Hematopoietic multipotent progenitor cell treated with erythropoietin and hydrocortisone succinate and interleukin-3 and kit ligand, for 6 days (in vitro differentiated cells): ENCODE results near the gene HERC6.
"Not testable (repeated sequence)": the region's sequence is repeated elsewhere in the genome, so short reads cannot be mapped to it uniquely, and the experiment has no call there.

ENCODE experiments used
- DNase-seq: peaks from one replicate; pipeline ENCODE4 v3.0.0-alpha.2; 2015

The HERC6 gene

DNA sequence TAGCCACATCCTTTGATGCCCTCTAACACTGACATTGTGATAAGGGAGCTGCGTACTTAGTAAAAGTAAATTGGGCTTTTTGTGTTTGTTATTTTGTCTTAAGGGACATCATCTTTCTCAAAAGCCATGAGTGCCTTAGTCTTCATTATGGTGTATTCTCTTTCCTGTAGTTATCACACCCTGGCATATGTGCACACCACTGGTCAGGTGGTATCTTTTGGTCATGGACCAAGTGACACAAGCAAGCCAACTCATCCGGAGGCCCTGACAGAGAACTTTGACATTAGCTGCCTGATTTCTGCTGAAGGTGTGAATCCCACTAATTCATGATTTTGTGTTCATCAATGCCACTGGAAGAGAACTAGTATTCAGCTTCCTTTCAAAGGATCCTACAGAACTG lies 18.0 kb downstream of the HERC6 start:
- peak; percentile 38 for DNase-seq

DNA sequence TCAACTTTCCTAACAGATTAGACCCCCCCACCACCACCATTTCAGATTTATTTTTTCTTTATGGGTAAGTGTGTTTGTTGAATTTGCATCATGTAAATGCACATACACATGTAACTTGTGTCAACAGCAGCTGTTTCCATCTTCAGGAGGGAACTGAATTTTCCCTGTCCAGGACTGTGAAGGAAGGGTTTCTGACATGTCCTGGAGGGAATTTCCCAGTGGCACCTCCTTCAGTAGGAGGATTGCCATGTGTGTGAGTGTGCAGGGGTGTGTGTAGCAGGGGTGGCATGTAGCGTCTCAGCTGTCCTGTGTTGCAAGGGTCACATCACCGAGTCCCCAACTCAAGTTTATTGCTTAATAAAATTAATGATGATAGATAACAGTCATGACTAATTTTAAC lies 19.7 kb downstream of the HERC6 start:
- no peak for DNase-seq

DNA sequence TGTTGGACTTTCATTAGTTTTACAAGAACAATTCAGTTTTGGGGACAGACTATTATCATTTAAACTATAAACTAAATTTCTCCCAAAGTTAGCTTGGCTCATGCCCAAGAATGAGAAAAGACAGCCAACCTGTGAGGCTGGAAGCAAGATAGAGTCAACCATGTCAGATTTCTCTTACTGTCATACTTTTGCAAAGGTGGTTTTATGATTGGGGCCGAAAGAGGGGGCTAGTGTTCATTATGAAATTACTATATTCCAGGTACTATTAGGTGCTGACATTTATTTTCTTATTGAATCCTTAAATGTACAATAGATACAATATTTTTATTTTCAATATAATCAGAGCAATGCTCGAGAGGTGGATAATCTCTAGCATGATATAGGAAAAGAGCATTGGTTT lies 30.6 kb downstream of the HERC6 start:
- DNase-seq = no peak

DNA sequence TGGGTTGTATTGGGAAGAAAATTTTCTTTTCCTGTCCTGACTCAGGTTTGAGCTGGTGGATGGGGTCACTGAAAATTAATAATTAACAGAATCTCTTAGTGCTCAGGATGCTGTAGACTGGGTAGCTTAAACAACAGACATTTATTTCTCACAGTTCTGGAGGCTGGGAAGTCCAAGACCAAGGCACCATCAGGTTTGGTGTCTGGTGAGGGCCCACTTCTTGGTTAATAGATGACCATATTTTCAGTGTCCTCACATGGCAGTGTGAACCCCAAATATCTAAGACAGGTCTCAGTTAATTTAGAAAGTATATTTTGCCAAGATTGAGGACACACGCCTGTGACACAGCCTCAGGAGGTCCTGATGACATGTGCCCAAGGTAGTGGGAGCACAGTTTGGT lies 31.1 kb downstream of the HERC6 start:
- DNase-seq = no peak

DNA sequence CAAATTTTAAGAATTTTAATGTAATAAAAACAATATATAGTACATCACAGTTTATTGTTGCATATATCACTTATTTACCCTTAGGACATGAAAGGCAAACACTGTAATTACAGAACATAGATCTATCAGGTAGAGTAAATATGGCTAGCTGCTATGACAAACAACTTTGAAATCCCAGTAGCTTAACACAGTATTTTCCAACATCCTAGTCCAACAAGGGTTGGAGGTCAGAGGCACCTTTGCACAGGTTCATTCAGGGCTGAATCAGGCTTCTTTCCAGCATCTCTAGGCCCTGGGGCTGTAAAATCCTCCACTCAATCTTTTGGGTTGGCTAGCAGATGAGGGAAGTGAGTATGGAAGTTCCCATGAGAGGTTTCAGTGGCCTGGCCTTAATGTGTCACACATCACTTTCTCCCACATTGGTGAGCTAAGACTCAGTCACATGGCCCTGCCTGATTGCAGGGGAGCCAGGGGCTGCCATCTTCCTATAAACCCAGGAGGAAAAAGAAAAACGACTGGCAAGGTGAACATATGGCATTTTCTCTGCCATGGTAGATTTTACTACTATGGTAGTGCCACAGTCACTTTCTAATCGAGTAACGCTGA lies 32.9 kb downstream of the HERC6 start:
- DNase-seq = no peak

DNA sequence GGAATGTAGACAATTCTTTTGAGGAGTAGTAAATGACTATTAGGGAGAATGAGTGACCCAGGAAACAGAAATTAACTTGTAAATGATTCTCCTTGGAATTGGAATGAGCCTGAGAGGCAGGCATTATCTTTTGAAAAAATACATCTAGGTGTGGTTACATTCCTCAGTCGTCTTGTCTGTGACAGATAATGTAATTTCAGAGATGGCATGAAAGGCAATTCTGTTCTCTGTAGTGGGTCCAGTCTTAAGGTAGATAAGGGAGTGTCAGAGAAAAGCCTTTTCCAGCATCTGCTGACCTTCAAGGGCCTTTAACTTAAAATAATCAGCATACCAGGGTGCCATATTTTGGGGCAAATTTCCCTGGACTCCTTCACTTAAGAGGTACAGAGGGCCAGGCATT lies 35.1 kb downstream of the HERC6 start:
- DNase-seq = peak; percentile 61

DNA sequence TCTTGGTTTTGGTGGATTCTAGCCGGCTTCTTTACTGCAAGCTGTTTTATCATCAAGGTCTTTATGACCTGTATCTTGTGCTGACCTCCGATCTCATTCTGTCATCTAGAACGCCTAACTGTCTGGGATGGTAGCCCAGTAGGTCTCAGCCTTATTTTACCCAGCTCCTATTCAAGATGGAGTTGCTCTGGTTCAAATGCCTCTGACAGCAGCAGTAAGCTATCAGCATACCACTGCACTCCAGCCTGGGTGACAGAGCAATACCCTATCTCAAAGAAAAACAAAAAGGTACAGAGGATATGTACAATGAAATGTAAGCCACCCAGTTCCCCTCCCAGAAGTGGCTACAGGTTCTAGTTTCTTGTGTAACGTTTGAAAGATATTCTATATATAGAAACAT lies 36.1 kb downstream of the HERC6 start:
- no peak for DNase-seq

DNA sequence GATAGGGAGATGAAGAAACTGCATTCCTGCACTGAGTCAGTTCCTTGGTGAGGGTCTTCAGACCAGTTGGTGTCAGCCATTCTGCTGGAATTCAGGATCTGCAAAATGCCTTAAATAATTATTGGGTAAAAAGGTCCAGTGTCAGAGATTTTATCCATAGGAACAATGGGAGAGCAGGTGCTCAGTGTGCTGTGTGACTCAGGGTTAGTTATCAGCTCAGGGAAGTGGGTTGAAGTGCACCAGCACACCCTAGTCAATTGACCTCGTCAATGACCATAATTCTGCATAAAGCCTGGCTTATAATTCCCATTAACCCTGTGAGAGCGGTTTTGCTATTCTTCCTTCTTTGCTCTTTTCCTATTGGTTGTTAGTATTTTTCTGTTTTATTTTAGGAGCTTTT lies 37.3 kb downstream of the HERC6 start:
- no peak for DNase-seq

DNA sequence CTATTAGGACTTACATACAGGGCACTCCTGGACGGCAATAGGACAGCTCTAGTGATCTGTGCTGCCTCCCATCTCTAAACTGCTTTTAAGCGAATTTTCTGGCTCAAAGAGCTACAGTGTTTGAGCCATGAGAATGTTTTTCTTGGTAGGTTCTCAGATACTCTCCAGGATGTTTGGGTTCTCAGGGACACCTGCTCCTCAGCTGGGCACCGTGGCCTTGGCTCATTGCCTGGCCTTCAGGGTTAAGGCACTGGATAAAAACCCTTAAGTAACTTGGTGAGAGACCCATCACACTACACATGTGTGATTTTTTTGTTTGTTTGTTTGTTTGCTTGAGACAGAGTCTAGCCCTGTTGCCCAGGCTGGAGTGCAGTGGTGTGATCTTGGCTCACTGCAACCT lies 39.8 kb downstream of the HERC6 start:
- no peak for DNase-seq

DNA sequence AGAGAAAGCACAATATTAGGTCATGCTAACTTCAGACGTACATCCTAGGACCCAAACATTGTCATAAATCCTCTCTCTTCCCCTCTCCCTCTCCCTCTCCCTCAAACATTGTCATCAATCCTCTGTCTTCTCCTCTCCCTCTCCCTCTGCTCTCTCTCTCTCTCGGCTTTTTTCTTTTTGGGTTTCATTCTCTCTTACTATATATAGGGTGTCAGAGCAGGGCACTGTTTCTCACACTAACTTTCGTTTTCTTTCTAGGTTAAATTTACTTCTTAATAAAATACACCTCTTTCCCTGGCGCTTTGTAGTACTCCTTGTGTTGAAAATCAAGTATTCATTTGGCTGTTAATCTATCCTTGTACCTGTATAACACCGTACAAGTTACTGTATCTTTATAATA lies 41.2 kb downstream of the HERC6 start:
- no peak for DNase-seq

DNA sequence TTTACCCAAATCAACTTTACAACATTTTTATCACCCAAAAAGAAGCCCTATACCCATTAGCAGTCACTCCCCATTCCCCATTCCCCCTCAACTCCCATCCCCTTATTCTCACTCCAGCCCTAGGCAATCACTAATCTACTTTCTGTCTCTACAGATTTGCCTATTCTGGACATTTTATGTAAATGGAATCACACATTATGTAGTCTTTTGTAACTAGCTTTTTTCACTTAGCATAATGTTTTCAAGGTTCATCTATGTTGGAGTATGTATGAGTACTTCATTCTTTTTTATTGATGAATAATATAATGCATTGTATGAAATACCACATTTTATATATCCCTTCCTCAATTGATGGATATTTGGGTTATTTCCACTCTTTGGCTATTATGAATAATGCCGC lies 42.2 kb downstream of the HERC6 start:
- DNase-seq = no peak

DNA sequence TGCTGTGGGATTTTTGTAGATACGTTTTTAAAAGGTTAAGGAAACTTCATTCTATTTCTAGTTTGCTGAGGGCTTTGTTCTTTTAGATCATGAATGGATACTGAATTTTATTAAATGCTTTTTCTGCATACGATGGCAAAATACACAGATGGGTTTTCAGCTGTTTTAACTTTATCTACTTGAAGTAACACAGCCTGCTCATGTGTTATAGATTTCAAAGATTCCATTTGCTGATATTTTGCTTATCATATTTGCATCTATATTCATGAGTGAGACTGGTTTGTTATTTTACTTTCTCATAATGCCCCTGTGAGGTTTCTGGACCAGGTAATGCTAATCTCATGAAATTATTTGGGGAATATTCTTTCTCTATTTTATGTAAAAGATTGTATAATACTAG lies 43.8 kb downstream of the HERC6 start:
- no peak for DNase-seq

DNA sequence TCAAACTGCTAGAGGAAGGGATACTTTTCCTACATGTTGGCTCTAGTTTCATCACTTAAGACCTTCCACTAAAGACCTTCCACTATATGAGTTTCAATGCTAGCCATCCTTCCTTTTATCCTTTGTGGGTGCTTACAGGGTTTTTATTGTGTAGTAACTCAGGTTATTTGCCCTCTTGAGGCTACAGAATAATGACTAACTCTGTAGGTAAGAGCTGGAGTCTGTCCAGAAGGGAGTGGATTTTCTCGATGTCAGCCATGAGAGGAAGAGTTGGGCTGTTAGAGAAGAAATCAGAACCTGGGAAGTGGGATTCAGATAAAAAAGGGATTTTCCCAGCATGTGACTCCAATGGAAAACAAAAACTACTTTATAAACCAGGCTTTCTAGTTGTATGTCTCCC lies 50.7 kb downstream of the HERC6 start:
- DNase-seq = no peak

DNA sequence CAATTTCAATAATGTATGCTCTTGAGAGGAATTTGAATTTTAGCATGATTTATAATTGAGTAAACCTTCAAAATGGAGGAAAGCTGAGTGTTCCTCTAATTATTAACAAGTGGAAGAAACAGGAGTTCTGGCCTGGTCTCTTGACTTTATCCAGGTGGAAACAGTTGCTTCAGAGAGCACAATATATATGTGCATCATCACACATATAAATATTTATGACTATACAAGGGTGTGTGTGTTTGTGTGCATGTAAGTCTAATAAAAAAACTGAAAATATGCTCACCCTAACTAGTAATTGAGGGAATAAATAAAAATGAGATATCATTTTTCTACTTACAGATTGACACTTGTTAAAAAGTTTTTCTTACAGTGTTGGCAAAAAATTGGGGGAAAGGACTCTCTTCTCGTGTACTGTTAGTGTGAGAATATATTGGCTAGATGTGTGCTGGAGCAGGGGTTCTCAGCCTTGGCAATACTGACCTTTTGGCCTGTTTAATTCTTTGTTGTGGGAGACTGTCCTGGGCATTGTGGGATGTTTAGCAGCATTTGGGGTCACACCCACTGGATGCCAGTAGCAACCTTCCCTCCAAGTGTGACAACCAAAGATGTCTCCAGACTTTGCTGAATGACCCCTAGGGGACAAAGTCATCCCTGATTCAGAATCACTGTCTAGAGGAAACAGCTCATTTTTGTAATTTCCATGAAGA lies 57.5 kb downstream of the HERC6 start:
- DNase-seq = no peak

DNA sequence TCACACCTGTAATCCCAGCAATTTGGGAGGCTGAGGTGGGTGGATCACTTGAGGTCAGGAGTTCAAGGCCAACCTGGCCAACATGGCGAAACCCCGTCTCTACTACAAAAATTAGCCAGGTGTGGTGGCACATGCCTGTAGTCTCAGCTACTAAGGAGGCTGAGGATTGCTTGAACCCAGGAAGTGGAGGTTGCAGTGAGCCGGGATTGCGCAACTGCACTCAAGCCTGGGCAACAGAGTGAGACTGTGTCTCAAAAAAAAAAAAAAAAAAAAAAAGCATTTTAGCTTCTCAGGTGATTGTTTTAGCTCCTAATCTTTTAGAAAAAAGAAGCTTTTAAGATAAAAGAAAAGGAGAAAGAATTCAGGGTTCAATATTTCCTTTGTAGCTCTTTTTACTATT lies 59.2 kb downstream of the HERC6 start:
- not testable (repeated sequence) for DNase-seq

DNA sequence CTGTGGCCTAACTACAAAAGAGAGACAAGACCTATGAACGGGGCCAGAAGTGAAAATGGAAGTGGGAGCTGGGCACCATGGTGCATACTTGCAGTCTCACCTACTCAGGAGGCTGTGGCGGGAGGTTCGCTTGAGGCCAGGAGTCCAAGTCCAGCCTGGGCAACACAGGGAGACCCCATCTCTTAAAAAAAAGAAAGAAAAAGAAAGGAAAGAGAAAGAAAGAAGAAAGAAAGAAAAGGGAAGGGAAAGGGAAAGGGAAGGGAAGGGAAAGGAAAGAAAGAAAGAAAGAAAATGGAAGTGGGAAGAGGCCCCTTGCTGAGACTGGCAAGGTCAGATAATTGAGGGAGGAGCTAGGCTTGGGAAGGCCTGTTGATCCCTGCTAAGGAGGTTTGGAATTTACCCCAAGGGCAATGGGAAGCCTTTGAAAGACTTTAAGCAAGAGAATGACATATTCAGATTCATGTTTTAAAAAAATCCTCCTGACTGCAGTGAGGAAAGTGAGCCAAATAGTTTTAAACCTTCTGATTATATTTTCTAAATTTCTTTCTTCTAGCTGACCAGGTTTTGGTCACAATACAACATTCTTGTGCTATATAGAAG lies 60.6 kb downstream of the HERC6 start:
- no peak for DNase-seq

DNA sequence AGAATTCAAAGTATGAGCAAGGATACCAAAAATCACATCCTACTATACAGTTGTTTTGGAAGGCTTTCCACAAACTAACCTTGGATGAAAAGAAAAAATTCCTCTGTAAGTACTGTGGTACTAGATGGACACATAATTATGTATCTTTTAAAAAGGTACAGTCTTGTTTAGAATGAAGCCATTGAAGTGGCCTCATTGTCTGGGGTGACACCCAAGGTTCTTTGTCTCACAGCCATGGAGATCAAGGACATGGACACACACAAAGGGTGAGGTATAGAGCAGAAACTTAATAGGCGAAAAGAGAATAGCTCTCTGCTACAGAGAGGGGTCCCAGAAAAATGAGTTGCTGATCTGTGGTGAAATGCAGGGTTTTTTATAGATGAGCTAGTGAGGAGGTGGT lies 61.5 kb downstream of the HERC6 start:
- DNase-seq = no peak

DNA sequence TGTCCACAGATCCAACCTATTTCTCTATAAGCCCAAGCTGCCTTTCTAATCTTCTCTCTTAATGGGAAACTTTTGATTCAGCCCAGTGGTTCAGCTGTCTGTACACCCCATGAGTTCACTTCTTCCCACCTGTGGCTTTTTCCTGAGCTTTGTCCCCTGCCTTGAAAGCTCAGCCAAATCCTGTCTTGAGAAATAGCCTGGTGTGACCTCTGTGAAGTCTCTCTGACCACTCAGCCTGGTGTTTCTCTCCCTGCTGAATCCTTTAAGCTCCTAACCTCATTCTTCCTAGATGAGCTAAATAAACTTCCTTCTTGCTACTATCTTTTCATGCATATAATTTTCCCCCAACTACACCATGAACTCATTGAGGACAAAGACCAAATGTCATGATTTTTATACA lies 63.0 kb downstream of the HERC6 start:
- DNase-seq = no peak

DNA sequence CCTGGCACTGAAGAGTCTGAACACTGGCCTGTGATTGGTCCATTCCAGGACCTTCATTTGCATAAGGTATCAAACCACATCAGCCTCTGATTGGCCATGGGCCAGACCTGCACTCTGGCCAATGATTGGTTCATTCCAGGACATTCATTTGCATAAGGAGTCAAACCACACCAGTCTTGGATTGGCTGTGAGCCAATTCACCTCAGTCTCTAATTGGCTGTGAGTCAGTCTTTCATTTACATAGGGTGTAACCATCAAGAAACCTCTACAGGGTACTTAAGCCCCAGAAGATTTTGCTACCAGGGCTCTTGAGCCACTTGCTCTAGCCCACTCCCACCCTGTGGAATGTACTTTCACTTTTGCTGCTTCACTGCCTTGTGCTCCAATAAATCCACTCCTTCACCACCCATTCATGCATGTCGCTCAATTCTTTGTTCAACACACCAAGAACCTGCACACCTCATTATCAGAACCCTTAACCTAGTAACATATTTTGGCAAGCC lies 64.1 kb downstream of the HERC6 start:
- DNase-seq = peak; percentile 36

DNA sequence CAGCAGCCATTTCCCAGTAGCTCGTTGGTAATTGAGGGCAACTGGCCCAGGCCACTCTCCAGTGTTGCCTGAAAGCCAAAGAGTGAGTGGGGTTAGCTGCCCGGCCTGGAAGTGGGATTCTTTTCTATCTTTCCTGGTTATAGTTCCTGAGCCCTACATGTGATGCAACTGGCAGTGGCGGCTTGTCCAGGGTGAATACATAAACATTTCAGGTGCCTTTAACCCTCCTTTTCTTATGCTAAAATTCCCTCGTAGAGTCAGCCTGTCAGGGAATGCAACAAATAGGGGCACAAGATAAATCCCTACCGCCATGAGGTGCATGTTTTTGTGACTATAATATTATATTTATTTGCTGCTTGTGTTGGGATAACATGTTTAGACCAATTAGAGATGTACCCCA lies 64.8 kb downstream of the HERC6 start:
- DNase-seq = no peak

DNA sequence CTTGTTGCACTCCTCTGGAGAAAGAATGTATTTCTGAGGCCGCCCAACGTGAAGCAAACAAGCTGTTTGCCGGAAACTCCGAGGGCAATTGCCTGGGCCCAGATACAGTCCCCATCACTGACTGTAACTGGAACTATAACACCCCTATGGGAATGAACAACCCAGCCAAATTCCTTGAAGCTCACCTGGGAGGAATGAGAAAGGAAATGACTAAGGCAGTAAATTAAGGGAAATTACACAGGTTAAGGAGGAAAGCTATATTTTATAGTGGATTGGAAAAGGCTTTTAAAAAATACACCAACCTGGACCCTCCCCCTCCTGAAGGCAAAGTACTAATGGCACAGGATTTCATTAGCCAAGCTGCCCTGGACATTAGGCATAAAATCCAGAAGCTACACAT lies 66.6 kb downstream of the HERC6 start:
- DNase-seq = no peak

DNA sequence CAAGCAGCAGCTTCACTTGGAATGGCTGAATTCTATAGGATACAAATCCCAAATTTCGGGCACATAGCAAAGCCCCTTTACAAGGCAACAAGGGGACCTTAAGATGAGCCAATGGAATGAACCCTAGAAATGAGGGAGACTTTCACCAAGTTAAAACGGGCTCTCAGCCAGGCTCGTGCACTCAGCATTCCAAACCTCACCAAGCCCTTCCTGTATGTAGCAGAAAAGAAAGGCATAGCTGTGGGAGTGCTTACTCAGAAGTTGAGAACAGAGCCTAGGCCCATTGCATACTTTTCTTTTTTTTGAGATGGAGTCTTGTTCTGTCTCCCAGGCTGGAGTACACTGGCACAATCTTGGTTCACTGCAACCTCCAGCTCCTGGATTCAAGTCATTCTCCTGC lies 67.5 kb downstream of the HERC6 start:
- no peak for DNase-seq

DNA sequence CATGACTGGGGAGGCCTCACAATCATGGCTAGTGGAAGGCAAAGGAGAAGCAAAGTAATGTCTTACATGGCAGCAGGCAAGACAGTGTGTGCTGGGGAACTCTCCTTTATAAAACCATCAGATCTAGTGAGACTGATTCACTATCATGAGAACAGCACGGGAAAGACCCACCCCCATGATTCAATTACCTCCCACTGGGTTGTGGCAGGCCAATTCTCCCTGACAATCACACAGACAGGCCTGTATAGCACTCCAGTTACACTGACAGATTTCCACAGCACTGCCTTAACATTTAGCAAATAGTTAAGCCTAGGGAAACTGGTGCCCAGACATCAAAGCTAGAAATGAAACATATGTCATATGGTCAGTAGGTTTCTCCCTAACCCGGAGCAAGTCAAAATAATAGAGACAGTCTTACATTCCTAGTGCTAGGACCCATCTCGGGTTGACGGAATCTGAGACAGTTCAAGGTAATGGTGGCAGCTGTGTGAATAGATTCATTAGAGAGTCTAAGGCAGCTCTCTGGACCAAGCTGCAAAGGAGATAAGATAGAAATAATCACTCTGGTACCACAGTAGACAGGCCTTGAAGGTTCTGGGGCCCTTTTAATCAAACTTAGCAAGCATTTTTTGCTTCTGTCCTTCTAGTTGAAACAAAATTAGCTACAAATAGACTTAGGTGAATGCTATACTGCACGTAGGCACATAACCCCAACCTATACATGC lies 68.9 kb downstream of the HERC6 start:
- peak; percentile 36 for DNase-seq

DNA sequence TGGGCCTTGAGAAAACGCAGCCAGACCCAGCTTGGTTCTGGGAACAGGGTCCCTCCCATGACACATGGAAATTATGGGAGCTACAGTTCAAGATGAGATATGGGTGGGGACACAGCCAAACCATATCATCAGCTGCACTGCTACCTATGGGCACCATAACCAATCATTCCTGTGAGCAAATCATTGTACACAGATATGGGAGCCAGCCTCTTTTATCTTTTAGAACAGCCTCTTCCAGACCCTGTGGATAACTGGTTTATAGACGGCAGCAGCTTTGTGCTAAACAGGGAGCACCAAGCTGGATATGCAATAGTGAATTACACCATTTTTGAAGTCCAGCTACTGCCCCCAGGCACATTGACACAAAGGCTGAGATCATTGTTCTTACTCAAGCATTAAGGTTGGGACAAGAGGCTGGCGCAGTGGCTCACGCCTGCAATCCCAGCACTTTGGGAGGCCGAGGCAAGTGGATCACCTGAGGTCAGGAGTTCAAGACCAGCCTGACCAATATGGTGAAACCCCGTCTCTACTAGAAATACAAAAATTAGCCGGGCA lies 69.6 kb downstream of the HERC6 start:
- DNase-seq = peak; percentile 76
